ENCODE measurements around the gene KATNAL1.

Gene KATNAL1

DNA sequence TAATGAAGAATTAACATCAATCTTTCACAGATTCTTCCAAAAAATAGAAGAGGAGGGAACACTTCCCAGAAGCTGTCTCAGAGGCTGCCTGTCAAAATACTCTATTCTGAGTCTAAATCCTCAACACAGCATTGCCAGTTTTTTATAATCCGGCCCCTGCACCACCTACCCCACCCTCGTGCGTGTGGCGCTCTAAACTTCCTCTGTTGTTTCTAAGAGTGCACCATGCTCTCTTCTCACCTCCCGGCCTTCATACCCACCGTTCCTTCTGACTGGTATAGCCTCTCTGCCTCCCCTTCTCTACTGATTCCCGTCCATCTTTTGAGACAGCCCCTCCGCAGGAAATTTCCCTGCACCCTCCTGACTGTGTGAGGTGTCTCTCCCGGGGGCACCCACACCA lies 136.8 kb downstream of the KATNAL1 start:
- Mint-ChIP-seq H3K27ac (peak overlapping the region; percentile 25), H3K4me1 (peaks cover 38% of the 10 kb centered on the region)

DNA sequence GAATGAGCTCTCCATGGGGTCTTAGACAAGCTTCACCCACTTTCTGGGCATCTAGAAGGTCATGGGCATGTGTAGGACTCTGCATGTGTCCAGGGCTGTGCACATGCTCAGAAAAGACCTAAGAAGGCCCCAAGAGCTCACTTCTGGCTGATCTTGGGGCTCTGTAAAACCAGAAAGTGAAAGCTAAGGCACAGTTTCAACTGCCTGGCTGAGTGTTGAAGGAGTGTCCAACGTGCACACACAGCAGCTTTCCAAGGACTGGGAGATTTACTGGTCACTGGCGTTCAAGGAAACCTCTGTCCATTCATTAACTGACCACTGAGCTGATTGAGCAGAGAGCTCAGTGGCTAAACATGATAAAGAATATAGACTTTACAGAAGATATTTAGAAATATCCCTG lies 137.9 kb downstream of the KATNAL1 start:
- CTCF ChIA-PET: interaction anchor here (0.9 to 1.5 kb wide), 3 partner anchors 11 to 133 kb away, joined by 3 to 8 read pairs (median 6); no protein-coding TSS in a partner anchor

More for the DNA sequence above, 136.8 kb downstream of the KATNAL1 start:
- H3K27me3 Mint-ChIP-seq: peaks cover 7% of the 10 kb centered on the region
- H3K36me3 Mint-ChIP-seq: no peaks in the 10 kb centered on the region
- CTCF ChIA-PET: no interaction called here
- H3K4me3 Mint-ChIP-seq: no peak overlapping the region
- H3K9me3 Mint-ChIP-seq: no peaks in the 10 kb centered on the region
- DNase-seq: no peak

GRCh38 chr13:30165796-30166195 lies 141.6 kb downstream of the KATNAL1 start:
- Mint-ChIP-seq H3K9me3 (peaks cover 3% of the 10 kb centered on the region), H3K27ac (no peak overlapping the region), H3K4me1 (peaks cover 16% of the 10 kb centered on the region), H3K27me3 (peaks cover 19% of the 10 kb centered on the region), H3K4me3 (no peak overlapping the region), H3K36me3 (no peaks in the 10 kb centered on the region)
- no peak for DNase-seq
- CTCF ChIA-PET: interaction anchor here (4.5 kb wide), 1 partner anchor 33 kb away, joined by 11 read pairs; no protein-coding TSS in a partner anchor

More for the DNA sequence above, 137.9 kb downstream of the KATNAL1 start:
- no peak for DNase-seq
- peaks cover 14% of the 10 kb centered on the region for H3K27me3 Mint-ChIP-seq
- no peaks in the 10 kb centered on the region for H3K9me3 Mint-ChIP-seq
- H3K4me1 Mint-ChIP-seq: peaks cover 38% of the 10 kb centered on the region
- no peaks in the 10 kb centered on the region for H3K36me3 Mint-ChIP-seq
- no peak overlapping the region for H3K27ac Mint-ChIP-seq
- H3K4me3 Mint-ChIP-seq: no peak overlapping the region

DNA sequence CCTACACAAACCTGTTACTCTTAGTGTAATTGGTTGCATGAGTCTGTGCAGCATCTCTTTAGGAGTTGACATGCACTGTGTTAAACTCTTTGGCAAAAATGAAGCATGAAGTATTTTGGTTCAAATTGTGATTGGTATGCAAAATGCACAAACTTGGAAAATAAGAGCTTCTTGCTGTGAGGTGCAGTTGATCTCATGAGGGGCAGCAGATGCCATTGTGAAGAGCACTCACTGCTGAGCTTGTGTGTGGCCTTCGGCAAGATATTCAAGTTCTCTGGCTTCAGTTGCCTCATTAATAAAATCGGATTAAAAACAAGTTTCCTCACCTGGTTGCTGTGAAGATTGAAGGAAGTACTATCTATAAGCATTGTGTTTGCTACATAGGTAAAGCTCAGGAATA lies 142.3 kb downstream of the KATNAL1 start:
- Mint-ChIP-seq H3K4me1 (peaks cover 11% of the 10 kb centered on the region), H3K27me3 (peaks cover 19% of the 10 kb centered on the region), H3K27ac (no peak overlapping the region), H3K9me3 (peaks cover 3% of the 10 kb centered on the region), H3K36me3 (no peaks in the 10 kb centered on the region), H3K4me3 (no peak overlapping the region)
- CTCF ChIA-PET: interaction anchor here (4.5 kb wide), 1 partner anchor 33 kb away, joined by 11 read pairs; no protein-coding TSS in a partner anchor
- no peak for DNase-seq

DNA sequence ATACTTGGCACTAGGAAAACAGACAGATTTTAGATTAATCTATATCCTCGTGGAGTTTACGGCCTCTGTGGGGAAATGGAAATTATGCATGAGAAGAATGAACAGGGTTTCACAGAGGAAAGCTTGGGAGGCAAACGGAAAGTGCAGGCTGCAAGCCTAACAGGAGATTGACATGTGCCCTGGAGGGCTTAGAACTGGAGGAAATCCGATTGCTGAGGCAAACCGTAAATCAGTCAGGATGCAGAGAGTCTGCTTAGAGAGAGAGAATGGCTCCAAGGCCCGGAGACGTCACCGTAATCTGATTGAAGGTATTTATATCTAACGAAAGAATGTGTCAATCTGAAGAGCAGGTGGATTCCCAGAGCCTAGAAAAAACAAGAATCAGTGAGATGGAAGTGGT lies 143.2 kb downstream of the KATNAL1 start:
- Mint-ChIP-seq H3K4me3 (no peak overlapping the region), H3K27ac (no peak overlapping the region), H3K4me1 (peaks cover 9% of the 10 kb centered on the region), H3K9me3 (peaks cover 3% of the 10 kb centered on the region), H3K36me3 (no peaks in the 10 kb centered on the region), H3K27me3 (peaks cover 19% of the 10 kb centered on the region)
- no peak for DNase-seq
- CTCF ChIA-PET: interaction anchor here (4.5 kb wide), 1 partner anchor 32 kb away, joined by 11 read pairs; no protein-coding TSS in a partner anchor

GRCh38 chr13:30163441-30163840 lies 143.9 kb downstream of the KATNAL1 start:
- Mint-ChIP-seq H3K4me3 (no peak overlapping the region), H3K9me3 (peaks cover 3% of the 10 kb centered on the region), H3K36me3 (no peaks in the 10 kb centered on the region), H3K4me1 (peaks cover 16% of the 10 kb centered on the region), H3K27ac (no peak overlapping the region), H3K27me3 (peaks cover 19% of the 10 kb centered on the region)
- DNase-seq: no peak
- CTCF ChIA-PET: interaction anchor here (1.6 to 4.5 kb wide), 2 partner anchors 31 kb away, joined by 7 to 11 read pairs; no protein-coding TSS in a partner anchor

- H3K4me3 Mint-ChIP-seq: no peak overlapping the region
Observed at GRCh38 chr13:30159446-30159839, 147.9 kb downstream of the KATNAL1 start.

DNA sequence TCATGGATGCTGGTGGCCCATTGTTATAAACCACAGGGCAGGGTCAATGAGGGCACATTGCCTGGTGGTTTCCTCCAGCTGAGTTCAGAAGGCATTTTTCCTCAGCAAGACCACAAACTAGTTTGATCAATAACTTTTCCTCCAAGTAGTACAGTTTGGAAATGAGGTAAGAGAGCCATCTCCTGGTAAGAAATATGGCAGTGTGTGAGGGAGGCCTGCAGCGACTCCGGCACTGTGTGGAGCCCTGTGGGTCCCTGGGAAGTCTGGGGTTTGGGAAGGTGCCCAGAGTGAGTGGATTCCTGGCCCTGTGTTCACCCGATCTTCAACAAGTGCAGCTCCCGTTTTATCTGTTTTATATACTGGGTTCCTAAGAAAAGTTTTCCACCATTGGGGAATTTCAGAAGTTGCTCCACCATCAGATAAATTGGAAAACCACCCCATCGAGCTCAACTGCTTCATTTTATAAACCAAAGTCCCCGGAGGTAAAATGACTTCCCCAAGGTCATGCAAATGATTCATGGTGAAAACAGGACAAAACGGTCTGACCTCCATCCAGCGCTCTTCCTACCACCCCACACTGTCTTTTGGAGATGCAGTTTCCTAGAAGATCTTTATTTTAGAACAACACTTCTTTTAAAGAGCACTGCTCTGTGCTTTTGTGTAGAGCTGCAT lies 148.4 kb downstream of the KATNAL1 start:
- peaks cover 5% of the 10 kb centered on the region for H3K27me3 Mint-ChIP-seq
- no peak overlapping the region for H3K27ac Mint-ChIP-seq
- peaks cover 3% of the 10 kb centered on the region for H3K9me3 Mint-ChIP-seq
- H3K4me1 Mint-ChIP-seq: peaks cover 43% of the 10 kb centered on the region
- DNase-seq: peak; percentile 36
- H3K36me3 Mint-ChIP-seq: no peaks in the 10 kb centered on the region
- CTCF ChIA-PET: interaction anchor here (1.0 to 5.5 kb wide), 12 partner anchors 9 to 44 kb away, joined by 3 to 119 read pairs (median 8); no protein-coding TSS in a partner anchor
- H3K4me3 Mint-ChIP-seq: no peak overlapping the region

More at GRCh38 chr13:30159446-30159839, 147.9 kb downstream of the KATNAL1 start:
- peaks cover 3% of the 10 kb centered on the region for H3K9me3 Mint-ChIP-seq
- peaks cover 11% of the 10 kb centered on the region for H3K27me3 Mint-ChIP-seq
- H3K4me1 Mint-ChIP-seq: peaks cover 40% of the 10 kb centered on the region
- H3K36me3 Mint-ChIP-seq: no peaks in the 10 kb centered on the region
- H3K27ac Mint-ChIP-seq: no peak overlapping the region
- peak; percentile 30 for DNase-seq
- CTCF ChIA-PET: interaction anchor here (1.0 to 5.5 kb wide), 9 partner anchors 10 to 44 kb away, joined by 3 to 119 read pairs (median 10); no protein-coding TSS in a partner anchor

GRCh38 chr13:30157616-30157993 lies 149.7 kb downstream of the KATNAL1 start:
- H3K4me3 Mint-ChIP-seq: no peak overlapping the region
- peaks cover 53% of the 10 kb centered on the region for H3K4me1 Mint-ChIP-seq
- peaks cover 5% of the 10 kb centered on the region for H3K27me3 Mint-ChIP-seq
- peaks cover 1% of the 10 kb centered on the region for H3K9me3 Mint-ChIP-seq
- CTCF ChIA-PET: interaction anchor here (1.1 to 5.5 kb wide), 11 partner anchors 8 to 386 kb away, joined by 3 to 119 read pairs (median 8); no protein-coding TSS in a partner anchor
- H3K36me3 Mint-ChIP-seq: no peaks in the 10 kb centered on the region
- no peak for DNase-seq
- no peak overlapping the region for H3K27ac Mint-ChIP-seq

DNA sequence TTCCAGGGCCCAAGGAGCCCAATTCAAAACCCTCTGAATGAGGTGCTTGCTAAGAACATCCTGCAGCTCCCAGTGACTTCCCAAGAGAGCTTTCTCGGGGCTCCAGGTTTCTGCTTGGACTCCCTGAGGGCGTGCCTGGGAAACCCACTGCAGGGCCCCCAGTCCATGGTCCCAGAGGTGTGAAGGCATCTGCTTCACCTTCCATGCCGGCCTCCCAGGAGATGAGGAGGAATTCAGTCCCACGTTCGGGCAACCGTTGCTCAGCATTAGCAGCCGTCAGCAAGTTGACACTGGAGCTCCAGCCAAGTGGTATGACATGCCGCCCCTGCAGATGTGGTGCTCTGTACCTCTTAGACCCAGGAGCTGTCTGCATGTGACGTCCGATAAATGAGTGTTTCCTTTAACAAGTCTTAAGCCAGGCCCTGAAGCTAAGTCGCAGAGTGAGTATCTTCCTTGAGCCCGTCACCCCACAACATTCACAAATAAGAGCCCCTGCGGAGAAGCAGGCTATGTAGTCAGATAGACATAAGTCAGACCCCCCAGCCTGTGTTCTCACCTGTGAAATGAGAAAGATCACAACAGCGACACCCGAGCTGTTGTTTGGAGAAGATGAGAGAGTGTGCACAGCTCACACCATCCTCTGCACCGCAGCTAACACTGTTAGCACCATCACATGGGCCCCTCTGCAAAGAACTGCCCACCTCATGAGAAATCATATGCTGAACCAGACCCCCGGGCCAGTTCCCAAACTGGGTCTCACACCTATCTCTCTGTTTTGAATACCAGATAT lies 150.3 kb downstream of the KATNAL1 start:
- Mint-ChIP-seq H3K4me3 (no peak overlapping the region), H3K9me3 (no peaks in the 10 kb centered on the region), H3K4me1 (peaks cover 58% of the 10 kb centered on the region), H3K27me3 (peaks cover 5% of the 10 kb centered on the region), H3K36me3 (no peaks in the 10 kb centered on the region), H3K27ac (no peak overlapping the region)
- no peak for DNase-seq
- CTCF ChIA-PET: interaction anchor here (0.8 to 5.5 kb wide), 9 partner anchors 10 to 386 kb away, joined by 3 to 119 read pairs (median 8); partner anchors contain the start of gene KATNAL1

GRCh38 chr13:30156270-30156669 lies 151.1 kb downstream of the KATNAL1 start:
- no peak for DNase-seq
- no peaks in the 10 kb centered on the region for H3K9me3 Mint-ChIP-seq
- peaks cover 5% of the 10 kb centered on the region for H3K27me3 Mint-ChIP-seq
- H3K4me3 Mint-ChIP-seq: no peak overlapping the region
- H3K27ac Mint-ChIP-seq: peak overlapping the region; percentile 47
- peaks cover 66% of the 10 kb centered on the region for H3K4me1 Mint-ChIP-seq
- CTCF ChIA-PET: interaction anchor here (0.8 to 5.5 kb wide), 5 partner anchors 10 to 151 kb away, joined by 4 to 119 read pairs (median 4); partner anchors contain the start of gene KATNAL1
- no peaks in the 10 kb centered on the region for H3K36me3 Mint-ChIP-seq

DNA sequence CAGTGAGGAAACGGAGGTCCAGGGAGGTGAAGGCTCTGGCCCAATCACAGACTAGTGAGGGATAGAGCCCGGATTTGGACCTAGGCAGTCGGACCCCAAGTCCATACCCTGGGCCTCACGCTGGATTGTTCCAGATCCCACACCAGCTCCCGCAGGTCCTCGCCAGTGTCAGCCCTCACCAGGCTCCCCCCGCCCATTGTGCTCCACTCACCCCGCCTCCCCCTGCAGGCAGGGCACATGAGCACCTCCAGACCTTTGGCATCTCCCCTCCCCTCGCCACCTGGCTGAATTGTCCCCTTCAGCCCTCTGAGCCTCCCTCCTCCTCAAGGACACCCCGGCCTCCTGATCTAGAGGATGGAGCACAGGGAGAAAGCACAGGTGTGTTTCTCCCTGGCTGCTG lies 152.4 kb downstream of the KATNAL1 start:
- Mint-ChIP-seq H3K4me3 (no peak overlapping the region), H3K9me3 (no peaks in the 10 kb centered on the region), H3K4me1 (peaks cover 77% of the 10 kb centered on the region), H3K27me3 (peaks cover 5% of the 10 kb centered on the region), H3K27ac (no peak overlapping the region), H3K36me3 (peaks cover 4% of the 10 kb centered on the region)
- CTCF ChIA-PET: interaction anchor here (5.5 kb wide), 1 partner anchor 23 kb away, joined by 119 read pairs; no protein-coding TSS in a partner anchor
- DNase-seq: no peak

- Mint-ChIP-seq H3K27me3 (peaks cover 5% of the 10 kb centered on the region), H3K27ac (no peak overlapping the region), H3K4me3 (no peak overlapping the region), H3K4me1 (peaks cover 79% of the 10 kb centered on the region), H3K36me3 (peaks cover 4% of the 10 kb centered on the region), H3K9me3 (no peaks in the 10 kb centered on the region)
- DNase-seq: no peak
- CTCF ChIA-PET: interaction anchor here (5.5 kb wide), 1 partner anchor 23 kb away, joined by 119 read pairs; no protein-coding TSS in a partner anchor
Observed at GRCh38 chr13:30154531-30154930, 152.8 kb downstream of the KATNAL1 start.
